ENCODE data around the gene PSTPIP1.

The PSTPIP1 gene

GRCh38 chr15:77012868-77013267, 17.9 kb downstream of the PSTPIP1 start:
- no peak overlapping the region for H3K4me3 ChIP-seq (ENCODE audit: low read depth, low read length)
- TF ChIP-seq, protein P1, sequence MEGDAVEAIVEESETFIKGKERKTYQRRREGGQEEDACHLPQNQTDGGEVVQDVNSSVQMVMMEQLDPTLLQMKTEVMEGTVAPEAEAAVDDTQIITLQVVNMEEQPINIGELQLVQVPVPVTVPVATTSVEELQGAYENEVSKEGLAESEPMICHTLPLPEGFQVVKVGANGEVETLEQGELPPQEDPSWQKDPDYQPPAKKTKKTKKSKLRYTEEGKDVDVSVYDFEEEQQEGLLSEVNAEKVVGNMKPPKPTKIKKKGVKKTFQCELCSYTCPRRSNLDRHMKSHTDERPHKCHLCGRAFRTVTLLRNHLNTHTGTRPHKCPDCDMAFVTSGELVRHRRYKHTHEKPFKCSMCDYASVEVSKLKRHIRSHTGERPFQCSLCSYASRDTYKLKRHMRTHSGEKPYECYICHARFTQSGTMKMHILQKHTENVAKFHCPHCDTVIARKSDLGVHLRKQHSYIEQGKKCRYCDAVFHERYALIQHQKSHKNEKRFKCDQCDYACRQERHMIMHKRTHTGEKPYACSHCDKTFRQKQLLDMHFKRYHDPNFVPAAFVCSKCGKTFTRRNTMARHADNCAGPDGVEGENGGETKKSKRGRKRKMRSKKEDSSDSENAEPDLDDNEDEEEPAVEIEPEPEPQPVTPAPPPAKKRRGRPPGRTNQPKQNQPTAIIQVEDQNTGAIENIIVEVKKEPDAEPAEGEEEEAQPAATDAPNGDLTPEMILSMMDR (IDR thresholded peaks at IDR 0.05; ENCODE audit: low read depth, low read length) = no peak
- in situ Hi-C loops (cut with HindIII; ENCODE audit: low sequenced_read_pairs) = no loop called here
- DNase-seq (ENCODE audit: low read depth, low spot score) = no peak

DNA sequence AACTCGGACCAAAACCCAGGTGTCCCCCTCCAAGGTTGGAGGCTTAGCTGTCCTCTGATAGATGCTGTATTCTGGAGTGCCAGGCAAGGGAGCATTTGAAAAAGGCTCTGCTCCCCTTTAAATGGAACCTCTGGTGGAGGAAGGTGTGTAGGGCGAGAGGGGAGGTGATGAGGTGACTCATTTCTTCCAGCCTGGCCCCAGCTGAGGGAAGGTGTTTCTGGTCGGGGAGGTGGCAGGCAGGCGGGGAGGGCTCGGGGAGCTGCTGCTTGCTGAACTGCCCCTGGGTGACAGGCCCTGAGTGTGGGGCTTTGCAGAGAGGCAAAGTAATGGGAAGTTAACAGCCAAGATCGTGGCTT, 18.8 kb downstream of the PSTPIP1 start:
- no peak for DNase-seq (ENCODE audit: low read depth, low spot score)
- TF ChIP-seq, protein P1 (IDR thresholded peaks at IDR 0.05; ENCODE audit: low read depth, low read length) = no peak
- no peak overlapping the region for H3K4me3 ChIP-seq (ENCODE audit: low read depth, low read length)
- in situ Hi-C loops (cut with HindIII; ENCODE audit: low sequenced_read_pairs) = no loop called here

DNA sequence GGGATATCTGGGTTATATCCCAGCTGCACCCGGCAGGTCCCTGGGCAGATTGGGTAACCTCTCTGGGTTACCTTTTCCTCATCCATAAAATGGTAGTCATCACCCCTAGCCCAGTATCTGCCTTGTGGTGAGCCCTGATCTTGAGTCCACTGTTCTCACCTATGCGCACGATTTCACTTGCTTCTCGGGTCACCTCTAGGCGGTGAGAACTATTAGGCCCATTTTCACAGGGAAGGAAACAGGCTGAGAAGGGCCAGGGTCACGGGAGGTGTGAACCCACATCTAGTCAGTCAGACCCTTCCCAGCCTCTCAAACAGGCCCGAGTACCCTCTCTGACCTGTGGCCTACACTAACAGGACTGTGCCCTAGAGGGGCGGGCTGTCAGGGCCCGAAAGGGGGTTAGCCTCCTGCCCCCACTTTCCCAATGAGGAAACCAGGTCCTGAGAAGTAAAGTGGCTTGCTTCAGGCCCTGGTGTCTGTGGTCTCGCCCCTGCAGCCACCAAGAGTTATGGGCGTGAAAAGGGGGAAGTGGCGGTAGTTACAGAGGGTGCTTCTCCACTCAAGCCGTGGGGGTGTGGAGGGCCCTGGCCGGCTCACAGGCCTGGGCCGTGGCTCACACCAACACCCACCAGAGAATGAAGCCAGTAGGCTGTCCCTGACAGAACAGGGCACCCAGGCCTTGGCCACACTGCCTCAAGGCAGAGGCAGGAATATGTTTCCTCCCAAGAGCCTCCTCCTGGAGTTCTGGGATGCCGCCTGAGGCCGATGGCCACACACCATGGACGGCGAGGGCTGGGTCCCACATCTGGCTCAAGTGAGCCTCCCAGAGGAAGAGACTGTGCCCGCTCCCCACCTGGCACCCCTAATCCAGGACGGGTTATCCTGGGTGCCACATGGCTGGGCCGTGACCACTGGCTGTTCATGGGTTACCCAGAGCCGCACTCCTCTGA, 19.5 kb downstream of the PSTPIP1 start:
- no peak for DNase-seq (ENCODE audit: low read depth, low spot score)
- TF ChIP-seq, protein P1 (IDR thresholded peaks at IDR 0.05; ENCODE audit: low read depth, low read length) = no peak
- in situ Hi-C loops (cut with HindIII; ENCODE audit: low sequenced_read_pairs) = no loop called here
- no peak overlapping the region for H3K4me3 ChIP-seq (ENCODE audit: low read depth, low read length)

GRCh38 chr15:77015646-77016320, 20.9 kb downstream of the PSTPIP1 start:
- H3K4me3 ChIP-seq (ENCODE audit: low read depth, low read length) = no peak overlapping the region
- TF ChIP-seq, protein P1 (IDR thresholded peaks at IDR 0.05; ENCODE audit: low read depth, low read length) = no peak
- in situ Hi-C loops (cut with HindIII; ENCODE audit: low sequenced_read_pairs) = no loop called here
- no peak for DNase-seq (ENCODE audit: low read depth, low spot score)

DNA sequence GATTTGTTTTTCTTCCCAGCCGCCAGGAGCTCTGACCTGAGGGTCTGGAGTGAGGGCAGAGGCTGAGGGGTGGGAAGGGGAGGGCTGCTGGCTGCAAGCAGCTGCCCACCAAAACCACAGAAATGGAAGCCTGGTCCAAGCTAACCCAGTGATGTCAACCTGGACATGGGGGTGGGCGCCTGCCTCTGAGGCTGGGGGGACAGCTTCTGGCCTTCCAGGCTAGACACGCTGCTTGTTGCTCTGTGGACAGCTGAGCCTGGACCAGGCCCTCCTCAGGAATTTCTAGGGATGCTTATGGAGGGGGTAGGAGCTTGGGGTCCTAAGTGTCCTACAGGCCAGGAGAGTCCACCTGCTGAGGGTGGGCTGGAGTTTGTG, 21.4 kb downstream of the PSTPIP1 start:
- TF ChIP-seq, protein P1 (IDR thresholded peaks at IDR 0.05; ENCODE audit: low read depth, low read length) = no peak
- no peak for DNase-seq (ENCODE audit: low read depth, low spot score)
- H3K4me3 ChIP-seq (ENCODE audit: low read depth, low read length) = no peak overlapping the region
- in situ Hi-C loops (cut with HindIII; ENCODE audit: low sequenced_read_pairs) = no loop called here

- no peak overlapping the region for H3K4me3 ChIP-seq (ENCODE audit: low read depth, low read length)
- in situ Hi-C loops (cut with HindIII; ENCODE audit: low sequenced_read_pairs) = no loop called here
- DNase-seq (ENCODE audit: low read depth, low spot score) = no peak
- TF ChIP-seq, protein P1 (IDR thresholded peaks at IDR 0.05; ENCODE audit: low read depth, low read length) = no peak
Observed at GRCh38 chr15:77017091-77017660, 22.2 kb downstream of the PSTPIP1 start.

Measured in astrocyte of the spinal cord (primary cell).